Ishikawa (cell line): ENCODE measurements around the gene GALE.
A peak's percentile ranks its signal among the peaks of the same experiment; 100 is the strongest.

ENCODE experiments used
- CEBPB ChIP-seq: IDR thresholded peaks from 2 replicates; pipeline ENCODE4 v1.6.1; 2012
- CREB1 ChIP-seq: IDR thresholded peaks from 2 replicates; pipeline ENCODE4 v1.6.1; 2012; ENCODE audit warnings: low read depth
- EGR1 ChIP-seq: IDR thresholded peaks from 2 replicates; pipeline ENCODE4 v1.6.1; 2012
- EP300 ChIP-seq: IDR thresholded peaks from 2 replicates; pipeline ENCODE4 v1.6.1; 2012; ENCODE audit warnings: borderline replicate concordance
- FOXM1 ChIP-seq: IDR thresholded peaks from 2 replicates; pipeline ENCODE4 v1.6.1; 2012; ENCODE audit warnings: low read depth, borderline replicate concordance
- MAX ChIP-seq: IDR thresholded peaks from 2 replicates; pipeline ENCODE4 v1.6.1; 2012
- NFIC ChIP-seq: IDR thresholded peaks from 2 replicates; pipeline ENCODE4 v1.6.1; 2012
- RAD21 ChIP-seq: IDR thresholded peaks from 2 replicates; pipeline ENCODE4 v1.6.1; 2012; ENCODE audit warnings: low read depth
- REST ChIP-seq: IDR thresholded peaks from 2 replicates; pipeline ENCODE4 v1.6.1; 2012; ENCODE audit warnings: low read depth, mild to moderate bottlenecking
- TAF1 ChIP-seq: IDR thresholded peaks from 2 replicates; pipeline ENCODE4 v1.6.1; 2012; ENCODE audit warnings: low read depth, mild to moderate bottlenecking
- TCF12 ChIP-seq: IDR thresholded peaks from 2 replicates; pipeline ENCODE4 v1.6.1; 2012; ENCODE audit warnings: low read depth
- TEAD4 ChIP-seq: IDR thresholded peaks from 2 replicates; pipeline ENCODE4 v1.6.1; 2012
- USF1 ChIP-seq: IDR thresholded peaks from 2 replicates; pipeline ENCODE4 v1.6.1; 2012
- YY1 ChIP-seq: IDR thresholded peaks from 2 replicates; pipeline ENCODE4 v1.6.1; 2012; ENCODE audit warnings: low read depth
- ZBTB7A ChIP-seq: IDR thresholded peaks from 2 replicates; pipeline ENCODE4 v1.6.1; 2012; ENCODE audit warnings: low read depth

The GALE gene

GRCh38 chr1:23792151-23792945 lies 8.2 kb downstream of the GALE start:
- no peak for TF ChIP-seq TCF12
- no peak for TF ChIP-seq CREB1
- TF ChIP-seq YY1, result no peak
- no peak for TF ChIP-seq EGR1
- TF ChIP-seq CEBPB, result no peak
- no peak for TF ChIP-seq TAF1
- TF ChIP-seq RAD21, result no peak
- no peak for TF ChIP-seq USF1
- TF ChIP-seq FOXM1, result no peak
- TF ChIP-seq EP300, result no peak
- no peak for TF ChIP-seq TEAD4
- no peak for TF ChIP-seq REST
- no peak for TF ChIP-seq ZBTB7A
- no peak for TF ChIP-seq NFIC
- no peak for TF ChIP-seq MAX

- TF ChIP-seq NFIC (no peak), EP300 (no peak), CEBPB (no peak), YY1 (no peak), EGR1 (no peak), ZBTB7A (no peak; the same call in 1 of the 2 replicates), USF1 (no peak), MAX (no peak), TEAD4 (no peak), TAF1 (no peak)
These were observed 9.0 kb downstream of the GALE start for GRCh38 chr1:23791516-23792047.

- no peak for TF ChIP-seq RAD21
- TF ChIP-seq NFIC, result 0 out of 2 replicates have a peak, but pooled peaks have one; percentile 41
- TF ChIP-seq MAX, result peak; percentile 61
- no peak for TF ChIP-seq FOXM1
- TF ChIP-seq YY1, result peak; percentile 96
- peak; percentile 41; the same call in 1 of the 2 replicates for TF ChIP-seq TCF12
- peak; percentile 73; the same call in 1 of the 2 replicates for TF ChIP-seq TAF1
- no peak for TF ChIP-seq TEAD4
- TF ChIP-seq EGR1, result peak; percentile 55; the same call in 1 of the 2 replicates
- TF ChIP-seq ZBTB7A, result no peak
- no peak; the same call in 1 of the 2 replicates for TF ChIP-seq CEBPB
- no peak for TF ChIP-seq CREB1
- peak; percentile 41; the same call in 1 of the 2 replicates for TF ChIP-seq REST
- peak; percentile 32; the same call in 1 of the 2 replicates for TF ChIP-seq USF1
- no peak for TF ChIP-seq EP300
These were observed 9.6 kb downstream of the GALE start, which contains the start of gene LYPLA2 for GRCh38 chr1:23790696-23791515. Gene LYPLA2 (plus strand): TSS chr1:23791145. CDS start chr1:23792683, 1,538 bp downstream.

GRCh38 chr1:23788695-23789094 lies 11.9 kb downstream of the GALE start:
- TF ChIP-seq YY1 (no peak), NFIC (no peak), EGR1 (no peak), TEAD4 (no peak), CREB1 (no peak), EP300 (no peak), MAX (no peak), TAF1 (no peak), FOXM1 (no peak), CEBPB (no peak), TCF12 (no peak), RAD21 (no peak), REST (no peak), USF1 (no peak), ZBTB7A (no peak)
